Neural cell (in vitro differentiated cells): ENCODE results near the gene COPS8.

Experiments used
- EP300 ChIP-seq: fragments of 450-650 bp; conservative IDR thresholded peaks from 2 replicates; pipeline ENCODE4 v1.6.1; 2014; ENCODE audit warnings: antibody characterized with exemption, mild to moderate bottlenecking, moderate library complexity; ENCODE audit not compliant: poor library complexity, severe bottlenecking
- EZH2 ChIP-seq: fragments of 200-600, 300-800 bp; shearing (Covaris generic), sonication (generic); IDR thresholded peaks from 2 replicates; pipeline ENCODE4 v1.6.1; 2014; ENCODE audit warnings: antibody characterized with exemption, low read length, borderline replicate concordance, mild to moderate bottlenecking; ENCODE audit not compliant: insufficient read depth, poor library complexity, severe bottlenecking
- MXI1 ChIP-seq: fragments of 450-650 bp; conservative IDR thresholded peaks from 2 replicates; pipeline ENCODE4 v1.6.1; 2014; ENCODE audit warnings: antibody characterized with exemption, mild to moderate bottlenecking; ENCODE audit not compliant: poor library complexity, severe bottlenecking
- SMC3 ChIP-seq: fragments of 450-650 bp; conservative IDR thresholded peaks from 2 replicates; pipeline ENCODE4 v1.6.1; 2014; ENCODE audit warnings: antibody characterized with exemption, mild to moderate bottlenecking, moderate library complexity; ENCODE audit not compliant: poor library complexity
- TAF1 ChIP-seq: IDR thresholded peaks from 2 replicates; pipeline ENCODE4 v1.6.1; 2012; ENCODE audit warnings: low read depth
- TF ChIP-seq, protein P1 (sequence below): fragments of 450-650 bp; IDR thresholded peaks from 2 replicates; pipeline ENCODE4 v1.5.1; 2014; ENCODE audit warnings: antibody characterized with exemption, mild to moderate bottlenecking, moderate library complexity; ENCODE audit not compliant: poor library complexity, severe bottlenecking
- TF ChIP-seq, protein P2 (sequence below): IDR thresholded peaks from 2 replicates; pipeline ENCODE4 v1.6.1; 2012; ENCODE audit warnings: borderline replicate concordance

DNA sequence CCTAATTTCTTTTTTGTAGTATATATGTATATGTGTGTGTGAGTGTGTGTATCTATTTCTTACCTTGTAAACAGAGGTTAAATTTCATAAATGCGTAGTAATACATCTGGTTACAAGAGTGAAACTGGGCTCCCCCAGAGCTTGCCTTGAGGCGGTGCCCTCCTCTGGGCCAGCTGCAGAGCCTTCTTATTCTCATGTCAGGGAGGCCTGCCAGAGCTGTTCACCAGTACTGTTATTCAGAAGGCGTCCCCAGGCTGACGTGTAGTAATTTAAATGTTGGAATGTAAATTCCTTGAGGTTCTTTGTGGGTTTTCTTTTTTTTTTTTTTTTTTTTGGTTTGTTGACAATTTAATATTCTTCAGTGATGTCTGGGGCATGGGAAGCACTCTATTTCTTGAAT is 11.2 kb downstream of the COPS8 start:
- TF ChIP-seq EP300 = no peak
- TF ChIP-seq, protein P1, sequence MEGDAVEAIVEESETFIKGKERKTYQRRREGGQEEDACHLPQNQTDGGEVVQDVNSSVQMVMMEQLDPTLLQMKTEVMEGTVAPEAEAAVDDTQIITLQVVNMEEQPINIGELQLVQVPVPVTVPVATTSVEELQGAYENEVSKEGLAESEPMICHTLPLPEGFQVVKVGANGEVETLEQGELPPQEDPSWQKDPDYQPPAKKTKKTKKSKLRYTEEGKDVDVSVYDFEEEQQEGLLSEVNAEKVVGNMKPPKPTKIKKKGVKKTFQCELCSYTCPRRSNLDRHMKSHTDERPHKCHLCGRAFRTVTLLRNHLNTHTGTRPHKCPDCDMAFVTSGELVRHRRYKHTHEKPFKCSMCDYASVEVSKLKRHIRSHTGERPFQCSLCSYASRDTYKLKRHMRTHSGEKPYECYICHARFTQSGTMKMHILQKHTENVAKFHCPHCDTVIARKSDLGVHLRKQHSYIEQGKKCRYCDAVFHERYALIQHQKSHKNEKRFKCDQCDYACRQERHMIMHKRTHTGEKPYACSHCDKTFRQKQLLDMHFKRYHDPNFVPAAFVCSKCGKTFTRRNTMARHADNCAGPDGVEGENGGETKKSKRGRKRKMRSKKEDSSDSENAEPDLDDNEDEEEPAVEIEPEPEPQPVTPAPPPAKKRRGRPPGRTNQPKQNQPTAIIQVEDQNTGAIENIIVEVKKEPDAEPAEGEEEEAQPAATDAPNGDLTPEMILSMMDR = no peak
- no peak for TF ChIP-seq EZH2
- TF ChIP-seq TAF1 = no peak
- TF ChIP-seq, protein P2, sequence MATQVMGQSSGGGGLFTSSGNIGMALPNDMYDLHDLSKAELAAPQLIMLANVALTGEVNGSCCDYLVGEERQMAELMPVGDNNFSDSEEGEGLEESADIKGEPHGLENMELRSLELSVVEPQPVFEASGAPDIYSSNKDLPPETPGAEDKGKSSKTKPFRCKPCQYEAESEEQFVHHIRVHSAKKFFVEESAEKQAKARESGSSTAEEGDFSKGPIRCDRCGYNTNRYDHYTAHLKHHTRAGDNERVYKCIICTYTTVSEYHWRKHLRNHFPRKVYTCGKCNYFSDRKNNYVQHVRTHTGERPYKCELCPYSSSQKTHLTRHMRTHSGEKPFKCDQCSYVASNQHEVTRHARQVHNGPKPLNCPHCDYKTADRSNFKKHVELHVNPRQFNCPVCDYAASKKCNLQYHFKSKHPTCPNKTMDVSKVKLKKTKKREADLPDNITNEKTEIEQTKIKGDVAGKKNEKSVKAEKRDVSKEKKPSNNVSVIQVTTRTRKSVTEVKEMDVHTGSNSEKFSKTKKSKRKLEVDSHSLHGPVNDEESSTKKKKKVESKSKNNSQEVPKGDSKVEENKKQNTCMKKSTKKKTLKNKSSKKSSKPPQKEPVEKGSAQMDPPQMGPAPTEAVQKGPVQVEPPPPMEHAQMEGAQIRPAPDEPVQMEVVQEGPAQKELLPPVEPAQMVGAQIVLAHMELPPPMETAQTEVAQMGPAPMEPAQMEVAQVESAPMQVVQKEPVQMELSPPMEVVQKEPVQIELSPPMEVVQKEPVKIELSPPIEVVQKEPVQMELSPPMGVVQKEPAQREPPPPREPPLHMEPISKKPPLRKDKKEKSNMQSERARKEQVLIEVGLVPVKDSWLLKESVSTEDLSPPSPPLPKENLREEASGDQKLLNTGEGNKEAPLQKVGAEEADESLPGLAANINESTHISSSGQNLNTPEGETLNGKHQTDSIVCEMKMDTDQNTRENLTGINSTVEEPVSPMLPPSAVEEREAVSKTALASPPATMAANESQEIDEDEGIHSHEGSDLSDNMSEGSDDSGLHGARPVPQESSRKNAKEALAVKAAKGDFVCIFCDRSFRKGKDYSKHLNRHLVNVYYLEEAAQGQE = no peak
- TF ChIP-seq SMC3 = no peak
- no peak for TF ChIP-seq MXI1
